HepG2 (cell line): ENCODE measurements around the gene SHISA7. TPM values are rescaled to one million over a fixed set of nuclear protein-coding genes. Genes with fewer than 3 reads are reported as not detected.

Source experiments
- ATAD3A ChIP-seq: sonication (generic); formaldehyde crosslinking; IDR thresholded peaks from 2 replicates; pipeline ENCODE4 v1.4.0; 2020; ENCODE audit warnings: missing genetic modification reagents
- CREM ChIP-seq, 2 experiments: sonication (generic) in 1 of 2; formaldehyde crosslinking in 1 of 2; IDR thresholded peaks; 2 replicates each; pipeline versions ENCODE4 v1.4.0 to v1.6.1; 2016 to 2020; ENCODE audit warnings: antibody characterized with exemption in 1 of 2, mild to moderate bottlenecking in 1 of 2, missing genetic modification reagents in 1 of 2
- GATAD2A ChIP-seq: IDR thresholded peaks from 2 replicates; pipeline ENCODE4 v1.6.1; 2016
- HOXA5 ChIP-seq: sonication (generic); formaldehyde crosslinking; IDR thresholded peaks from 2 replicates; pipeline ENCODE4 v1.4.0; 2020; ENCODE audit warnings: missing genetic modification reagents
- NFE2 ChIP-seq: sonication (generic); formaldehyde crosslinking; IDR thresholded peaks from 2 replicates; pipeline ENCODE4 v1.4.0; 2020; ENCODE audit warnings: missing genetic modification reagents
- PLRG1 ChIP-seq: fragments of 450-650 bp; conservative IDR thresholded peaks from 2 replicates; pipeline ENCODE4 v1.6.1; 2016
- RFXAP ChIP-seq: sonication (generic); formaldehyde crosslinking; IDR thresholded peaks from 2 replicates; pipeline ENCODE4 v1.4.0; 2020; ENCODE audit warnings: missing genetic modification reagents, borderline replicate concordance
- RORA ChIP-seq: sonication (generic); formaldehyde crosslinking; IDR thresholded peaks from 2 replicates; pipeline ENCODE4 v1.5.0; 2020; ENCODE audit warnings: mild to moderate bottlenecking, missing genetic modification reagents, moderate library complexity
- TEAD3 ChIP-seq: optimal IDR thresholded peaks from 2 replicates; pipeline ENCODE3; 2016; ENCODE audit warnings: borderline replicate concordance
- TP53 ChIP-seq: sonication (generic); formaldehyde crosslinking; conservative IDR thresholded peaks from 2 replicates; pipeline ENCODE4 v1.4.0; 2020; ENCODE audit warnings: missing genetic modification reagents
- ZNF337 ChIP-seq: sonication (generic); formaldehyde crosslinking; IDR thresholded peaks from 2 replicates; pipeline ENCODE4 v1.5.1; 2020; ENCODE audit warnings: missing genetic modification reagents, low read depth, mild to moderate bottlenecking, borderline replicate concordance
- ZNF354B ChIP-seq: sonication (generic); formaldehyde crosslinking; IDR thresholded peaks from 2 replicates; pipeline ENCODE4 v1.8.0; 2022; ENCODE audit warnings: mild to moderate bottlenecking, missing genetic modification reagents
- ZNF605 ChIP-seq: sonication (generic); formaldehyde crosslinking; IDR thresholded peaks from 2 replicates; pipeline ENCODE4 v1.8.0; 2022; ENCODE audit warnings: mild to moderate bottlenecking, missing genetic modification reagents
- ZNF768 ChIP-seq: sonication (generic); formaldehyde crosslinking; IDR thresholded peaks from 2 replicates; pipeline ENCODE4 v1.4.0; 2020; ENCODE audit warnings: missing genetic modification reagents
- ZNF776 ChIP-seq: sonication (generic); formaldehyde crosslinking; IDR thresholded peaks from 2 replicates; pipeline ENCODE4 v1.4.0; 2020; ENCODE audit warnings: mild to moderate bottlenecking, missing genetic modification reagents
- ZNF781 ChIP-seq: sonication (generic); formaldehyde crosslinking; IDR thresholded peaks from 2 replicates; pipeline ENCODE4 v1.5.1; 2020; ENCODE audit warnings: borderline replicate concordance, mild to moderate bottlenecking, missing genetic modification reagents; ENCODE audit errors: not compliant biosample characterization
- polyA plus RNA-seq, 8 experiments: library from polyadenylated mRNA; depleted of rRNA in 3 of 8; stranded (reverse) in 7 of 8; unstranded in 1 of 8; fragments of >200 nt; fragmentation: Illumina TruSeq in 4 of 8; extraction: Trizol in 4 of 8; gene quantifications; 2 replicates each; pipeline versions ENCODE4 v1.2.1 to v1.2.3, GENCODE V29; 2011 to 2016; ENCODE audit warnings: low read depth in 4 of 8, missing spikeins in 1 of 8, mixed read lengths in 1 of 8; ENCODE audit not compliant: insufficient read depth in 1 of 8
- total RNA-seq, 5 experiments: library from RNA; depleted of rRNA; stranded (reverse); fragments of >200 nt; fragmentation: Illumina TruSeq; extraction: Trizol; gene quantifications; 2 replicates each; pipeline ENCODE4 v1.2.3, GENCODE V29; 2016; ENCODE audit warnings: low read depth in 1 of 5
- TF ChIP-seq, protein P1 (sequence below): sonication (generic); formaldehyde crosslinking; IDR thresholded peaks from 2 replicates; pipeline ENCODE4 v1.4.0; 2020; ENCODE audit warnings: missing genetic modification reagents
- TF ChIP-seq, protein P2 (sequence below): sonication (generic); formaldehyde crosslinking; conservative IDR thresholded peaks from 2 replicates; pipeline ENCODE4 v1.4.0; 2020; ENCODE audit warnings: missing genetic modification reagents
- TF ChIP-seq, protein P3 (sequence below): sonication (generic); formaldehyde crosslinking; conservative IDR thresholded peaks from 2 replicates; pipeline ENCODE4 v1.4.0; 2020; ENCODE audit warnings: mild to moderate bottlenecking, missing genetic modification reagents, moderate library complexity
- TF ChIP-seq, protein P4 (sequence below): sonication (generic); formaldehyde crosslinking; IDR thresholded peaks from 2 replicates; pipeline ENCODE4 v1.5.1; 2020; ENCODE audit warnings: missing genetic modification reagents, mild to moderate bottlenecking, borderline replicate concordance

Gene SHISA7
- total and polyA plus RNA-seq, 2 of the 13 experiments (the other 11 are each of a cell fraction or from before 2014, with no cell fraction given), result not detected

DNA sequence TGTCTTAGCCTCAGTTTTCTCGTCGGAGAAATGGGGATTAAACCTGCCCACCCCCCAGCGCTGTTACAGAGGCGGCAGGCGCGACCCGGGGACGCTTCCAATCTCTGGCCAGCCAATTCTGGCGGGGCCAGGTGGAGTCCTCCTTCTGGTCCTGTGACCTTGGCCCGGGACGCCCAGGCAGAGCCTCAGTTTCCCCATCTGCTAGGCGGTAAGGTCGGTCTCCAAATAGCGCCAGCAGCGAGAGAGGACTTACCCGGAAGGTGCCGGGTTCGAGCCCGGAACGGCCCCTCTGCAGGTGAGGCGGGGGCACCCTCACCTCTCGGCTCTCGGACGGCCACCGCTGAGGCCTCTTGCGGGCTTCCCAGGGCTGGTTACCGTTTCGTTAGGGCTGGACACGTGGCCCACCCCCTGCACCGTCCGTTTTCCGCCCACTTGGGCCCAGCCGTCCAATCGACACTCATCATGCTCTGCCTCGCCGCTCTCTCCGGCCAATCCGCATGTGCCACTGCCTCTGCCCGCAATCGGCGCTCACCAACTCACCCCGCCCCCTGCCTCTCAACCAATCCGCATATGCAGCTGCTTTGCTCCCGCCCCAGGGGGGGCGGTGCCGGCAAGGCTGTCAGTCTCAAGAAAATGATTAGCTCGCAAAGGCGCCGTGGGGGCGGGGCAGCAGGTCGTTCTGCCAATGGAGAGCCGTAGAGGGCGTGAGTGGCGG lies 18.3 kb upstream of the SHISA7 start, which contains the start of gene ISOC2 (continued):
- TF ChIP-seq GATAD2A (CRISPR knock-in tag), result peak; percentile 47; the same call in 1 of the 2 replicates
- peak; percentile 54; the same call in 1 of the 2 replicates for TF ChIP-seq RFXAP
- TF ChIP-seq ZNF354B, result 0 out of 2 replicates have a peak, but pooled peaks have one; percentile 40
- TF ChIP-seq, protein P1, sequence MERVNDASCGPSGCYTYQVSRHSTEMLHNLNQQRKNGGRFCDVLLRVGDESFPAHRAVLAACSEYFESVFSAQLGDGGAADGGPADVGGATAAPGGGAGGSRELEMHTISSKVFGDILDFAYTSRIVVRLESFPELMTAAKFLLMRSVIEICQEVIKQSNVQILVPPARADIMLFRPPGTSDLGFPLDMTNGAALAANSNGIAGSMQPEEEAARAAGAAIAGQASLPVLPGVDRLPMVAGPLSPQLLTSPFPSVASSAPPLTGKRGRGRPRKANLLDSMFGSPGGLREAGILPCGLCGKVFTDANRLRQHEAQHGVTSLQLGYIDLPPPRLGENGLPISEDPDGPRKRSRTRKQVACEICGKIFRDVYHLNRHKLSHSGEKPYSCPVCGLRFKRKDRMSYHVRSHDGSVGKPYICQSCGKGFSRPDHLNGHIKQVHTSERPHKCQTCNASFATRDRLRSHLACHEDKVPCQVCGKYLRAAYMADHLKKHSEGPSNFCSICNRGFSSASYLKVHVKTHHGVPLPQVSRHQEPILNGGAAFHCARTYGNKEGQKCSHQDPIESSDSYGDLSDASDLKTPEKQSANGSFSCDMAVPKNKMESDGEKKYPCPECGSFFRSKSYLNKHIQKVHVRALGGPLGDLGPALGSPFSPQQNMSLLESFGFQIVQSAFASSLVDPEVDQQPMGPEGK (CRISPR knock-in tag), result peak; percentile 56
- 0 out of 2 replicates have a peak, but pooled peaks have one; percentile 67 for TF ChIP-seq TP53 (CRISPR knock-in tag)
- TF ChIP-seq ZNF781 (CRISPR knock-in tag), result peak; percentile 29
- TF ChIP-seq CREM (IDR thresholded peaks at IDR 0.05), result peak; percentile 79
- no peak for TF ChIP-seq CREM (CRISPR knock-in tag; IDR thresholded peaks at IDR 0.05)
- peak; percentile 52; the same call in 1 of the 2 replicates for TF ChIP-seq ZNF337 (CRISPR knock-in tag)
- TF ChIP-seq ATAD3A, result 0 out of 2 replicates have a peak, but pooled peaks have one; percentile 60
- no peak for TF ChIP-seq PLRG1
- no peak for TF ChIP-seq NFE2 (CRISPR knock-in tag)
- TF ChIP-seq, protein P2, sequence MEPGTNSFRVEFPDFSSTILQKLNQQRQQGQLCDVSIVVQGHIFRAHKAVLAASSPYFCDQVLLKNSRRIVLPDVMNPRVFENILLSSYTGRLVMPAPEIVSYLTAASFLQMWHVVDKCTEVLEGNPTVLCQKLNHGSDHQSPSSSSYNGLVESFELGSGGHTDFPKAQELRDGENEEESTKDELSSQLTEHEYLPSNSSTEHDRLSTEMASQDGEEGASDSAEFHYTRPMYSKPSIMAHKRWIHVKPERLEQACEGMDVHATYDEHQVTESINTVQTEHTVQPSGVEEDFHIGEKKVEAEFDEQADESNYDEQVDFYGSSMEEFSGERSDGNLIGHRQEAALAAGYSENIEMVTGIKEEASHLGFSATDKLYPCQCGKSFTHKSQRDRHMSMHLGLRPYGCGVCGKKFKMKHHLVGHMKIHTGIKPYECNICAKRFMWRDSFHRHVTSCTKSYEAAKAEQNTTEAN (CRISPR knock-in tag), result peak; percentile 53
- TF ChIP-seq, protein P3, sequence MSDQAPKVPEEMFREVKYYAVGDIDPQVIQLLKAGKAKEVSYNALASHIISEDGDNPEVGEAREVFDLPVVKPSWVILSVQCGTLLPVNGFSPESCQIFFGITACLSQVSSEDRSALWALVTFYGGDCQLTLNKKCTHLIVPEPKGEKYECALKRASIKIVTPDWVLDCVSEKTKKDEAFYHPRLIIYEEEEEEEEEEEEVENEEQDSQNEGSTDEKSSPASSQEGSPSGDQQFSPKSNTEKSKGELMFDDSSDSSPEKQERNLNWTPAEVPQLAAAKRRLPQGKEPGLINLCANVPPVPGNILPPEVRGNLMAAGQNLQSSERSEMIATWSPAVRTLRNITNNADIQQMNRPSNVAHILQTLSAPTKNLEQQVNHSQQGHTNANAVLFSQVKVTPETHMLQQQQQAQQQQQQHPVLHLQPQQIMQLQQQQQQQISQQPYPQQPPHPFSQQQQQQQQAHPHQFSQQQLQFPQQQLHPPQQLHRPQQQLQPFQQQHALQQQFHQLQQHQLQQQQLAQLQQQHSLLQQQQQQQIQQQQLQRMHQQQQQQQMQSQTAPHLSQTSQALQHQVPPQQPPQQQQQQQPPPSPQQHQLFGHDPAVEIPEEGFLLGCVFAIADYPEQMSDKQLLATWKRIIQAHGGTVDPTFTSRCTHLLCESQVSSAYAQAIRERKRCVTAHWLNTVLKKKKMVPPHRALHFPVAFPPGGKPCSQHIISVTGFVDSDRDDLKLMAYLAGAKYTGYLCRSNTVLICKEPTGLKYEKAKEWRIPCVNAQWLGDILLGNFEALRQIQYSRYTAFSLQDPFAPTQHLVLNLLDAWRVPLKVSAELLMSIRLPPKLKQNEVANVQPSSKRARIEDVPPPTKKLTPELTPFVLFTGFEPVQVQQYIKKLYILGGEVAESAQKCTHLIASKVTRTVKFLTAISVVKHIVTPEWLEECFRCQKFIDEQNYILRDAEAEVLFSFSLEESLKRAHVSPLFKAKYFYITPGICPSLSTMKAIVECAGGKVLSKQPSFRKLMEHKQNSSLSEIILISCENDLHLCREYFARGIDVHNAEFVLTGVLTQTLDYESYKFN, result peak; percentile 72; the same call in 1 of the 2 replicates
- peak; percentile 89 for TF ChIP-seq ZNF768 (CRISPR knock-in tag)
- TF ChIP-seq TEAD3, result no peak
- TF ChIP-seq ZNF605, result peak; percentile 89
- TF ChIP-seq RORA, result no peak
- 0 out of 2 replicates have a peak, but pooled peaks have one; percentile 45 for TF ChIP-seq HOXA5
- 0 out of 2 replicates have a peak, but pooled peaks have one; percentile 38 for TF ChIP-seq ZNF776 (CRISPR knock-in tag)
- TF ChIP-seq, protein P4, sequence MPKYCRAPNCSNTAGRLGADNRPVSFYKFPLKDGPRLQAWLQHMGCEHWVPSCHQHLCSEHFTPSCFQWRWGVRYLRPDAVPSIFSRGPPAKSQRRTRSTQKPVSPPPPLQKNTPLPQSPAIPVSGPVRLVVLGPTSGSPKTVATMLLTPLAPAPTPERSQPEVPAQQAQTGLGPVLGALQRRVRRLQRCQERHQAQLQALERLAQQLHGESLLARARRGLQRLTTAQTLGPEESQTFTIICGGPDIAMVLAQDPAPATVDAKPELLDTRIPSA (CRISPR knock-in tag), result 0 out of 2 replicates have a peak, but pooled peaks have one; percentile 42
